SIG-M5 treated with dmso at 0.1 percent for 504 hours (cell line): ENCODE measurements around the gene ETV6.
A peak's percentile ranks its signal among the peaks of the same experiment; 100 is the strongest.

Experiments used
- DNase-seq: peaks from one replicate; lab custom pipeline; 2025; ENCODE audit not compliant: unreplicated experiment; lab: John Stamatoyannopoulos, UW

Gene ETV6

DNA sequence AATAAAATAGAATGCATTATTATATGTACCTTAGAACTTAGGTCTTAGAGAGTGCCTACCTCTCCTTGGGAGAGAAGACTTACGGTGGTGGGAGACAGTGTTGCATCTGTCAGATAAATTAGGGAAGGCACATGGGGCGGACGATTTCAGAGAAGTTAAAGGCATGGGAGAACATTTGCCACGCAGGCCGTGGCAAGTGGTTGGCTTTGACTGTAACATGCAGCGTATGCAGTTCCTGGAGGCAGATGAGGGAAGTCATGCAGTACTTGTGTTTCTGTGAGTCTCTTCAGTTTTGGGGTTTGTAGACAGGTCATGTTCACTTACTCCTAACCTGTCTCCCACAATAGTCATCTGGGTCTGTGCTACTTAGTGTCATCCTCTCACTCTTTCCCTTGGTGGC, 43.6 kb downstream of the ETV6 start:
- no peak for DNase-seq

- no peak for DNase-seq
Observed at GRCh38 chr12:11693601-11694000, 44.1 kb downstream of the ETV6 start.

DNA sequence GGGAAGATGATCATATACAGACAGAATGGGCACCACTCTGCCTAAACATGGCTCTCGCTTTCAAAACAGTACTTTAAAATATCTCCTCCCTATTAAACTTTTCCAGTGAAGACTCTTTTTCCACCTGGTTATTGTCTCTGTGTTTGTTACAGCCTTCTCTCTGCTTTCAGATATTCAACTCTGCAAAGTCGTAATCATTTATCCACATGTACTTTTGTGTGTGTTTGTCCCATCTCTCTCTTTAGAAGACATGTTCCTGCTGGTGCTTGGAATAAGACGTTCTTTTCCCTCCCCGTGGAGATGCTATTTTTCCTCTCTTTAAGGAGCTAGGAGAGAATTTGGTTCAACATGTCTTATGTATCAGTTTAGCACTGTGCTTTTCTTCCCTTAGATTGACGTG, 45.1 kb downstream of the ETV6 start:
- no peak for DNase-seq

DNA sequence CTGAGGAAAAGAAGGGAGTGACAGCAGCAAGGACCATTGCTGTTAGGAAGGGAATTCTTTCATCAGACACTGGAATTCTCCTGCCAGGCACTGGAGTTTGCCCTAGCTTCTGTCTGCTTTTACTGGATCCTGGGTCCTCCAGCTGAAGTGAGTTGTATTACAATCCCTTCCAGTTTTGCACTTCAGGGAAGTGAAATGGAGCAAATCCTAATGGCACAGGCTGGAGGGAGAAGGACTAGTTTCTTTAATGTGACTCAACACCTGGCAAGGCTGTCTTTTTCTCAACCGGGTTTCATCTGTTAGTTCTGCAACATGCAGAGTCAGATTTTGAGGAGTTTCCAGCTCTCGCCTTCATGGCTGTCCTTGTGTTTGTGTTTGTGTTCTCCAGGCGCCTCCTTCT, 45.8 kb downstream of the ETV6 start:
- no peak for DNase-seq

- no peak for DNase-seq
Observed at GRCh38 chr12:11696084-11696483, 46.6 kb downstream of the ETV6 start.

GRCh38 chr12:11697131-11697530, 47.7 kb downstream of the ETV6 start:
- DNase-seq = no peak

GRCh38 chr12:11697670-11698387, 48.4 kb downstream of the ETV6 start:
- DNase-seq = no peak

GRCh38 chr12:11698729-11699128, 49.3 kb downstream of the ETV6 start:
- no peak for DNase-seq

GRCh38 chr12:11701433-11701832, 52.0 kb downstream of the ETV6 start:
- DNase-seq = no peak

- no peak for DNase-seq
Observed at GRCh38 chr12:11702959-11703358, 53.5 kb downstream of the ETV6 start.

- no peak for DNase-seq
Observed at GRCh38 chr12:11703378-11703777, 53.9 kb downstream of the ETV6 start.

GRCh38 chr12:11704089-11704488, 54.6 kb downstream of the ETV6 start:
- DNase-seq = peak; percentile 63

- peak; percentile 44 for DNase-seq
Observed at GRCh38 chr12:11705010-11705409, 55.5 kb downstream of the ETV6 start.

DNA sequence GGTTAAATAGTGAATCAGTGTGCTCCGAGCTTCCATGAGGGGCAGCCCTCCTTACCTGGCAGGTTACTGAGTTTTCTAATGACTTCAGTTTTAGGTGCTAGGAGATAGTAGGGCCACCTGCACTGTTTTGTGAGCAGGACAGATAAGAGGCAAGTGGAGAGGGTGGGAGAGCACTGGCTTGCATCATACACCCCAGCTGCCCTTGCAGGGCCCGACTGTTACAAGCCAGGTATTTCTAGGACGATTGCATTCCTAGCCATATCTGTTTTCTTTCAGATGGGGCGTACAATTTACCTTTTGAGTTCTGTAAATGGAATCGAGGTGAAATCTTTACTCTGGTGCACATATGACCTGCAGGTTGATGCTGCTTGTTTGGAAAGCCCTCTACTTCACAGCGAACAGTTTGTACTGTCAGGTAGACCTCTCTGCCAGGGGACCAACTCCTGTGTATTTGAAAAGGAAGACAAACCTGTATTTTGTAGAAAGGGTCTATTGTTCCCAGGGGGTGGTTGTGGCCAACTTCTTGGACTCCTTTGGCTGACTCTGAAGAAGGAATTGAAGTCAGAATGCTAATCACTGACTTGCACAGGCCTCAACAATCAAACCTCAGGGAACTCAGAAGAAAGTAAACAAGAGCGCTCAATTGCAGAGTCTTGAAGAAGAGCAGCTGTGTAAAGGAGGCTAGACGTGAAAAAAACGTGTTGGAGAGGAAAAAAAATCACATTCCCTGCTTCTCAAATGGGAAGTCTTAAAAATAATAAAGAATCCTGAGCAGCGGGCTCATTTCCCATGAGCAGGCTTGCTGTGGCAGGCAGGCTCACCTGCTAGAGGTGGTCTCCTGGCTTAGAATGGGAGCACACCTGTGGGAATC, 57.3 kb downstream of the ETV6 start:
- DNase-seq = no peak

DNA sequence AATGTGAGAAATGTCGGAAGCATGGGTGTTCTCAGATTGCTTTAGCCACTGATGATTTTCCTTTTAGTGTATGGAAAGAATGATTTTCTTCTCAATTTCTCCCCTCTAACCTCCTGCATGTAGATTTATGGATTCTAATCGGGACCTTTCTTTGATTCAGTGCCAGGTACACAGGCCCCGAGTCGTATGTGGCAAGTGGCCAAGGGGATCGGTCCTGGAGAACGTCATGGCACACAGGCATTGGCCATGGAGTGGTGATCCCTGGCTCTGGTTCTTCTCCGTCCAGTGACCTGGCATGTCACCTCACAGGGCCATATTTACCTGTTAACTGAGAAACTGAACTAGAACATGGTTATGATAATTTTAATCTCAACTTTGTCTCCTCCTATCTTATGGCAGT, 58.1 kb downstream of the ETV6 start:
- DNase-seq = no peak

- no peak for DNase-seq
Observed at GRCh38 chr12:11709513-11709912, 60.0 kb downstream of the ETV6 start.

- no peak for DNase-seq
Observed at GRCh38 chr12:11710431-11710830, 61.0 kb downstream of the ETV6 start.

DNA sequence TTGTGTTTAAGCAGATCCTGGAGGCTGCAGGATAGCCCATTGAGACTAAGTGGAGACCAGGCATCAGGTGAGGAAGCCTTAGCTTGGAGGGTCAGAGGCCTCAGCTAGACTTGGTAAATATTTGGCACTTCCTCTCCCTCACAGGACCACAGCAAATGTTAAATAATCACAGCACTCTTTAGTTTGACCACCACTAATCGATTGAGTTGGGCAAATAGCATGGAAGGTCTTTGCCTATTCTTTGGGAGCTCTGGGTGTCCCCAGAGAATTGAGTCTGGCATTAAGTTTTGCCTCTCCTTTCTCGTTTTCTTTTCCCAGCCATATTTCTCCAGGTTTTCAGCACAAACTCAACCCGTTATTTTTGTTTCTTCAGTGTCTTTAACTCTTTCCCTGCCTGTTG, 61.4 kb downstream of the ETV6 start:
- DNase-seq = no peak

DNA sequence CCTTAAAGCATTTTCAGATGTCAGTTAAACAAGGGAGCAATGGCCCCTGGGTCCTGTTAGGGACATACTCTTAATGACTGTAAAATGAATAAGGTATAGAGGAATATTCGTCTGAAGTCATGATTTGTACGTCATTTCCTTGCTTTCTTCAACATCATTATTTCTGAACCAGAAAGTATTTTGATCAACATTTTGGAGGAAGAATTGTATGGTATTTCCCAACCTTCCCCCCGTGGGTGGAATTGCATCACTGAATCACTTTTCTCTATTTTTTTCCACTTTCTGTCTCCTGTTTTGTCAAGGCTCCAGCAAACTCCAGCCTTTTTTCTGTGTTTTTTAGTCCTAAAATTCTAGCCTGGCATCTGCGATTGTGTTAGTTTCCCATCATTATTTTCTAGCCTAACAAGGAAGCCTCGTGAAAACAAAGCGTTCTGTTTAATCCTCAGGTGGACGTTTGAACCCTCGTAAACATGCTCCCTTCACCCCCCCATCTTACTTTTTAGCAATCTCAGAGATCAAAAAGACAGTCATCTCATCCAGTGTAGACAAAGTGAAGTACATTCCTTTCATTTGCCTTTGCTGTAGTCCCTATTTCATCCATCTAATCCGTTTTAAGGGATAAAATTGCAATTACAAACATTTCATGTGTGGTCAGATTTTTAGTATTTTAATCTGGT, 62.3 kb downstream of the ETV6 start:
- DNase-seq = no peak

DNA sequence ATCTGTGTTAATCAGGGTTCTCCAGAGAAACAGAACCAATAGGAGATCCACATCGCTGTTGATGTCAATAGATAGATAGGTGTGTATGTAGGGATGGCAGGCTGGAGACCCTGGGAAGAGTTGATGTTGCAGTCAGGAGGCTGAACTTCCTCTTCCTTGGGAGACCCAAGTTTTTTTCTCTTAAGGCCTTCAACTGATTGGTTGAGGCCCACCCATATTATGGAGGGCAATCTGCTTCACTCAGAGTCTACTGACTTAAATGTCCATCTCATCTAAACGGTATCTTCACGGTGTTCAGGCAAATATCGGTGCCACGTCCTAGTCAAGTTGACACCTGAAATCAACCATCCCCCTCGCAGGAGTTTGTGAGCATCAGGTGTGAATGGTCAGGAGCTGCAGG, 63.0 kb downstream of the ETV6 start:
- DNase-seq = no peak

DNA sequence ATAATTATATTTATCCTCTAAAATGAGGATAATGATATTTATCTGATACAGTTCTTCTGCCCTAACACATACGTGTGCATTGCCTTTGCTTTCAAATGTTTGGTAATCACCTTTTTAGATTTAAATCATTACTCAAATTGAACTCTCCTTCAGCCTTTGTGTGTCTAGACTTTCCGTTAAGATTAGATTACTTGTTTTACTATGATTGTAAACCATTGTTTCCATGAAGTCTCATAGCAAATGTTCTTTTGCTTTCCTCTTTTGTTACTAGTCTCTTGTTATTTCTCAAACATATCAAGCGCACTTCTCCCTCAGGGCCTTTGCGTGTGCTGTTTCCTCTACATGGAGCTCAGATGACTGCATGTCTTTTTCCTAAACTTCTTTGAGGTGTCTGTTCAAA, 63.7 kb downstream of the ETV6 start:
- no peak for DNase-seq

DNA sequence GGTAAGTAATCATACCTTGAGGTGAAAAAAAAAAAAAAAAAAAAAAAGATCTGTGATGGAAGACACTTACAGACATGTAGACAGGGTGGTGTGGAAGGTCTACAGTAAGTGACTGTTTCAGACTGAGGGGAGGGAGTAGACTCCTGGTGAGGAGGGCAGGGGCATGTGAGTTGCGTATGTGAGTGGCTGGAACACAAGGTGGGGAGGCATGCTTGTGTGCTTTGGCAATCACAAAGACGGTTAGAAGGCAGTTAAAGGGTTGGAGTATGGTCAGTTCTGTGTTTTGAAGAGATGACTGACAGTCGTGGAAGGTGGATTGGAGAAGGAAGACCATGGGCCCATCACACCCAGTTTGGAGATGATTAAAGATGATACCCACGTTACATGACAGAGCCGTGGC, 65.2 kb downstream of the ETV6 start:
- no peak for DNase-seq
